Renal cortical epithelial cell (primary cell): ENCODE results near the gene DUS1L. TPM values are rescaled to one million over a fixed set of nuclear protein-coding genes. Genes with fewer than 3 reads are reported as not detected.
A peak's percentile ranks its signal among the peaks of the same experiment; 100 is the strongest.
"Not testable (repeated sequence)": the region's sequence is repeated elsewhere in the genome, so short reads cannot be mapped to it uniquely, and the experiment has no call there.

Source experiments
- DNase-seq: peaks from one replicate; pipeline ENCODE4 v3.0.0-alpha.2; 2011; ENCODE audit warnings: low read depth
- total RNA-seq: library from RNA; depleted of rRNA; stranded (reverse); fragments of >200 nt; gene quantifications from 2 replicates; pipeline ENCODE4 v1.2.3, GENCODE V29; 2014

DUS1L gene
- total RNA-seq, 1 donor from 2014 or later = 66.3 TPM

- no peak for DNase-seq
Observed at GRCh38 chr17:82039695-82040299, 25.8 kb downstream of the DUS1L start.

GRCh38 chr17:82038796-82039409, 26.7 kb downstream of the DUS1L start:
- not testable (repeated sequence) for DNase-seq

- DNase-seq = no peak
Observed at GRCh38 chr17:82037889-82038195, 27.8 kb downstream of the DUS1L start.

- DNase-seq = peak; percentile 83
Observed at GRCh38 chr17:82037092-82037888, 28.3 kb downstream of the DUS1L start, which contains the start of gene DCXR. Gene DCXR (minus strand): TSS chr17:82037697. CDS start chr17:82037682, 15 bp downstream.

GRCh38 chr17:82036634-82037091, 28.9 kb downstream of the DUS1L start:
- DNase-seq = no peak

GRCh38 chr17:82035956-82036633, 29.5 kb downstream of the DUS1L start:
- no peak for DNase-seq

GRCh38 chr17:82035488-82035887, 30.1 kb downstream of the DUS1L start:
- no peak for DNase-seq

- no peak for DNase-seq
Observed at GRCh38 chr17:82034371-82035011, 31.1 kb downstream of the DUS1L start.

GRCh38 chr17:82033359-82034085, 32.1 kb downstream of the DUS1L start:
- DNase-seq = no peak

- DNase-seq = no peak
Observed at GRCh38 chr17:82031885-82032627, 33.5 kb downstream of the DUS1L start.

- no peak for DNase-seq
Observed at GRCh38 chr17:82031303-82031884, 34.2 kb downstream of the DUS1L start, which contains the start of gene RAC3. Gene RAC3 (plus strand): TSS chr17:82031678. CDS start chr17:82031762, 84 bp downstream.

GRCh38 chr17:82030470-82031302, 34.9 kb downstream of the DUS1L start:
- peak; percentile 57 for DNase-seq

GRCh38 chr17:82029990-82030469, 35.6 kb downstream of the DUS1L start:
- DNase-seq = no peak

- no peak for DNase-seq
Observed at GRCh38 chr17:82029391-82029790, 36.2 kb downstream of the DUS1L start.

- no peak for DNase-seq
Observed at GRCh38 chr17:82028966-82029365, 36.6 kb downstream of the DUS1L start.

- DNase-seq = no peak
Observed at GRCh38 chr17:82028246-82028645, 37.4 kb downstream of the DUS1L start.

- no peak for DNase-seq
Observed at GRCh38 chr17:82025401-82026107, 40.0 kb downstream of the DUS1L start.

- no peak for DNase-seq
Observed at GRCh38 chr17:82024859-82025258, 40.7 kb downstream of the DUS1L start.
